ENCODE results near the gene EYS.

The EYS gene

GRCh38 chr6:63813566-63814120 lies 1893.4 kb downstream of the EYS start:
- Histone ChIP-seq H3K27me3 (replicated peaks; ENCODE audit: insufficient read depth, low read length) (no peaks in the 10 kb centered on the region), H3K4me3 (ENCODE audit: low read length) (no peak overlapping the region), H3F3A (ENCODE audit: insufficient read depth, low read length) (no peaks in the 10 kb centered on the region), H3K36me3 (replicated peaks; ENCODE audit: insufficient read depth, low read length) (no peaks in the 10 kb centered on the region), H3K9me2 (replicated peaks; ENCODE audit: insufficient read depth, low read length) (no peaks in the 10 kb centered on the region), H3K4me1 (ENCODE audit: low read length) (no peaks in the 10 kb centered on the region), H3K79me2 (ENCODE audit: low read length) (no peaks in the 10 kb centered on the region), H2AFZ (ENCODE audit: low read length) (no peak overlapping the region), H3K27ac (ENCODE audit: low read length) (no peak overlapping the region), H3K4me2 (ENCODE audit: low read depth, low read length) (no peak overlapping the region), H4K20me1 (ENCODE audit: insufficient read depth, low read length) (no peaks in the 10 kb centered on the region), H3K9me3 (replicated peaks; ENCODE audit: insufficient read depth, low read length) (no peaks in the 10 kb centered on the region), H3K9ac (ENCODE audit: low read length) (no peak overlapping the region)
- TF ChIP-seq CTCF (IDR thresholded peaks at IDR 0.05; ENCODE audit: low read length) (0 out of 2 replicates have a peak, but pooled peaks have one; percentile 6), EZH2 (optimal IDR thresholded peaks at IDR 0.05; ENCODE audit: low read depth, low read length) (no peak), EZH2phosphoT487 (IDR thresholded peaks at IDR 0.05; ENCODE audit: low read length) (no peak)
- no peak for DNase-seq

- no peak overlapping the region for H3K4me2 ChIP-seq (ENCODE audit: low read depth, low read length)
- no peaks in the 10 kb centered on the region for H3F3A ChIP-seq (ENCODE audit: insufficient read depth, low read length)
- no peaks in the 10 kb centered on the region for H3K79me2 ChIP-seq (ENCODE audit: low read length)
- DNase-seq: no peak
- no peak overlapping the region for H3K4me3 ChIP-seq (ENCODE audit: low read length)
- no peak overlapping the region for H2AFZ ChIP-seq (ENCODE audit: low read length)
- H3K9me2 ChIP-seq (replicated peaks; ENCODE audit: insufficient read depth, low read length): no peaks in the 10 kb centered on the region
- no peaks in the 10 kb centered on the region for H3K36me3 ChIP-seq (replicated peaks; ENCODE audit: insufficient read depth, low read length)
- H3K9ac ChIP-seq (ENCODE audit: low read length): no peak overlapping the region
- no peak overlapping the region for H3K27ac ChIP-seq (ENCODE audit: low read length)
- H3K9me3 ChIP-seq (replicated peaks; ENCODE audit: insufficient read depth, low read length): no peaks in the 10 kb centered on the region
- H3K27me3 ChIP-seq (replicated peaks; ENCODE audit: insufficient read depth, low read length): no peaks in the 10 kb centered on the region
- no peaks in the 10 kb centered on the region for H4K20me1 ChIP-seq (ENCODE audit: insufficient read depth, low read length)
- H3K4me1 ChIP-seq (ENCODE audit: low read length): no peaks in the 10 kb centered on the region
- no peak for TF ChIP-seq EZH2 (optimal IDR thresholded peaks at IDR 0.05; ENCODE audit: low read depth, low read length)
- no peak for TF ChIP-seq CTCF (IDR thresholded peaks at IDR 0.05; ENCODE audit: low read length)
- no peak for TF ChIP-seq EZH2phosphoT487 (IDR thresholded peaks at IDR 0.05; ENCODE audit: low read length)
These were observed 1898.5 kb downstream of the EYS start for GRCh38 chr6:63808576-63808975.

- Histone ChIP-seq H3K79me2 (ENCODE audit: low read length) (no peaks in the 10 kb centered on the region), H3K9me3 (replicated peaks; ENCODE audit: insufficient read depth, low read length) (no peaks in the 10 kb centered on the region), H3F3A (ENCODE audit: insufficient read depth, low read length) (no peaks in the 10 kb centered on the region), H4K20me1 (ENCODE audit: insufficient read depth, low read length) (no peaks in the 10 kb centered on the region), H3K27ac (ENCODE audit: low read length) (no peak overlapping the region), H3K9me2 (replicated peaks; ENCODE audit: insufficient read depth, low read length) (no peaks in the 10 kb centered on the region), H3K4me1 (ENCODE audit: low read length) (no peaks in the 10 kb centered on the region), H3K4me3 (ENCODE audit: low read length) (no peak overlapping the region), H3K4me2 (ENCODE audit: low read depth, low read length) (no peak overlapping the region), H3K27me3 (replicated peaks; ENCODE audit: insufficient read depth, low read length) (no peaks in the 10 kb centered on the region), H3K36me3 (replicated peaks; ENCODE audit: insufficient read depth, low read length) (no peaks in the 10 kb centered on the region), H2AFZ (ENCODE audit: low read length) (no peak overlapping the region), H3K9ac (ENCODE audit: low read length) (no peak overlapping the region)
- no peak for DNase-seq
- no peak for TF ChIP-seq EZH2 (optimal IDR thresholded peaks at IDR 0.05; ENCODE audit: low read depth, low read length)
- no peak for TF ChIP-seq CTCF (IDR thresholded peaks at IDR 0.05; ENCODE audit: low read length)
- TF ChIP-seq EZH2phosphoT487 (IDR thresholded peaks at IDR 0.05; ENCODE audit: low read length): no peak
These were observed 1900.0 kb downstream of the EYS start for GRCh38 chr6:63807056-63807455.

All from MM.1S (cell line).